Sigmoid colon (tissue), 7 donors: ENCODE measurements around the gene ADD2. TPM values are rescaled to one million over a fixed set of nuclear protein-coding genes. Genes with fewer than 3 reads are reported as not detected.

Source experiments
- DNase-seq: peaks from one replicate; pipeline ENCODE4 v3.0.0-alpha.2; 2019
- H3K27ac ChIP-seq, 4 donors: fragments of 200-600 bp; sonication (generic); one replicate each; pipeline ENCODE4 v1.5.1; 2016 to 2019; ENCODE audit warnings: mild to moderate bottlenecking in 1 of 4
- H3K27me3 ChIP-seq, 3 donors: fragments of 200-600 bp; sonication (generic); one replicate each; pipeline ENCODE4 v1.5.1; 2019; ENCODE audit warnings: mild to moderate bottlenecking in 1 of 3
- H3K36me3 ChIP-seq, 4 donors: fragments of 200-600 bp; sonication (generic); one replicate each; pipeline ENCODE4 v1.5.1; 2016 to 2019
- H3K4me1 ChIP-seq, 4 donors: fragments of 200-600 bp; sonication (generic); one replicate each; pipeline ENCODE4 v1.5.1; 2017 to 2019
- H3K4me3 ChIP-seq, 4 donors: fragments of 200-600 bp; sonication (generic); one replicate each; pipeline ENCODE4 v1.5.1; 2017 to 2019; ENCODE audit warnings: mild to moderate bottlenecking in 2 of 4, moderate library complexity in 1 of 4
- H3K9me3 ChIP-seq, 4 donors: fragments of 200-600 bp in 3 of 4; sonication (generic) in 3 of 4; one replicate each; pipeline versions ENCODE4 v1.5.1 to v1.6.1; 2013 to 2019
- EP300 ChIP-seq, 4 donors: sonication (generic); formaldehyde crosslinking; IDR thresholded peaks; one replicate each; pipeline ENCODE4 v1.6.1; 2017; ENCODE audit warnings: antibody characterized with exemption in 4 of 4
- POLR2A ChIP-seq, 2 donors: fragments of 450-650 bp; IDR thresholded peaks; one replicate each; pipeline ENCODE4 v1.6.1; 2016; ENCODE audit warnings: antibody characterized with exemption in 2 of 2, mild to moderate bottlenecking in 2 of 2, moderate library complexity in 2 of 2
- POLR2AphosphoS5 ChIP-seq, 4 donors: sonication (generic); formaldehyde crosslinking; IDR thresholded peaks; one replicate each; pipeline ENCODE4 v1.6.1; 2017; ENCODE audit warnings: antibody characterized with exemption in 4 of 4
- WGBS, 2 donors: extraction: QIAGEN DNeasy Blood & Tissue Kit; methylation state at CpG; one replicate each; pipeline ENCODE4 v1.1.7; 2013; 5-methylcytosine and 5-hydroxymethylcytosine counted together
- intact Hi-C: fragments of 100-400 bp; cut with DNase I; formaldehyde crosslinking; loops from one replicate; pipeline ENCODE4 v1.15.1; 2023
- polyA plus RNA-seq, 3 donors: library from polyadenylated mRNA; stranded (reverse); fragments of 200-250 nt; gene quantifications; one replicate each; pipeline ENCODE4 v1.2.3, GENCODE V29; 2013
- total RNA-seq, 4 donors: library from RNA; depleted of rRNA; stranded (reverse); fragments of >200 nt; gene quantifications; one replicate each; pipeline ENCODE4 v1.1.0, GENCODE V29; 2016
- TF ChIP-seq, protein P1 (sequence below), 4 experiments: fragments of 450-650 bp in 3 of 4; fragments of 200-600 bp in 1 of 4; IDR thresholded peaks; one replicate each; pipeline ENCODE4 v1.5.1; 2016 to 2019; ENCODE audit warnings: antibody characterized with exemption in 4 of 4, mild to moderate bottlenecking in 3 of 4, moderate library complexity in 2 of 4
- donor health status: healthy with polysubstance abuse.
- donor health status: Bipolar disorder and iron deficiency.
- donor health status: healthy.

Gene ADD2
- total and polyA plus RNA-seq, 7 donors, result under 0.01 to 5.8 (median 3.2) TPM; not detected in 1

DNA sequence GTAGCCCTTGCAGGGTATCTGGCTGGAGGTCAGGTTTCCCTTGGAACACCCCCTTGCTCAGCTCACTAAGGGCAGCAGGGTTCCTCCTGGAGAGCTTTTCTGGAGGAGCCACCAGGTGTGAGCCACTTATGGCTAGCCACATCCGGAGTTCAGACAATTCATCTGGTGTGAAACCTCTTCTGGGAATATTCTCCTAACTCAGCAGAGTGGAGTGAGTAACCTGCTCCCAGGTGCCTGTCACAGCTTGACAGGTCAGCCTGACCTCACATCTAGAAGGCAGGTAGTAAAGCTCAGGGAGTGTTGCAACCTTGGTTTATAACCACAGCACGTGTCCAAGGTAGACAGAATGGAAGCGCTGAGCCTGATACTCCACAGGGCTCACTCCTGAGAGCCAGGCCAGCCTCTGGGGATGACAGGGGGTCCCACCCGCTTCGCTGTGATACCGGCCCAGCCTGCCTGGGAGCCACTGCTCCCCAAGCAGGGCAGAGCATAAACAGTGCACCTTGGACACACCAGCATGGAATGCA, 151.8 kb downstream of the ADD2 start:
- intact Hi-C loops, result loop anchor here (2.0 kb wide), 1 partner anchor 275 kb away; no protein-coding TSS in a partner anchor
- Histone ChIP-seq H3K27ac (no peak overlapping the region), H3K4me1 (no peaks in the 10 kb centered on the region), H3K9me3 (no peaks in the 10 kb centered on the region), H3K36me3 (no peaks in the 10 kb centered on the region), H3K4me3 (no peak overlapping the region), H3K27me3 (no peaks in the 10 kb centered on the region)
- 42 to 75% methylated on average over 6 of the region's 6 CpGs for WGBS, 2 donors
- no peak for DNase-seq
- TF ChIP-seq EP300 (IDR thresholded peaks at IDR 0.05) (no peak), POLR2A (IDR thresholded peaks at IDR 0.05) (no peak), POLR2AphosphoS5 (IDR thresholded peaks at IDR 0.05) (no peak)
- TF ChIP-seq, protein P1, sequence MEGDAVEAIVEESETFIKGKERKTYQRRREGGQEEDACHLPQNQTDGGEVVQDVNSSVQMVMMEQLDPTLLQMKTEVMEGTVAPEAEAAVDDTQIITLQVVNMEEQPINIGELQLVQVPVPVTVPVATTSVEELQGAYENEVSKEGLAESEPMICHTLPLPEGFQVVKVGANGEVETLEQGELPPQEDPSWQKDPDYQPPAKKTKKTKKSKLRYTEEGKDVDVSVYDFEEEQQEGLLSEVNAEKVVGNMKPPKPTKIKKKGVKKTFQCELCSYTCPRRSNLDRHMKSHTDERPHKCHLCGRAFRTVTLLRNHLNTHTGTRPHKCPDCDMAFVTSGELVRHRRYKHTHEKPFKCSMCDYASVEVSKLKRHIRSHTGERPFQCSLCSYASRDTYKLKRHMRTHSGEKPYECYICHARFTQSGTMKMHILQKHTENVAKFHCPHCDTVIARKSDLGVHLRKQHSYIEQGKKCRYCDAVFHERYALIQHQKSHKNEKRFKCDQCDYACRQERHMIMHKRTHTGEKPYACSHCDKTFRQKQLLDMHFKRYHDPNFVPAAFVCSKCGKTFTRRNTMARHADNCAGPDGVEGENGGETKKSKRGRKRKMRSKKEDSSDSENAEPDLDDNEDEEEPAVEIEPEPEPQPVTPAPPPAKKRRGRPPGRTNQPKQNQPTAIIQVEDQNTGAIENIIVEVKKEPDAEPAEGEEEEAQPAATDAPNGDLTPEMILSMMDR (IDR thresholded peaks at IDR 0.05), result no peak

DNA sequence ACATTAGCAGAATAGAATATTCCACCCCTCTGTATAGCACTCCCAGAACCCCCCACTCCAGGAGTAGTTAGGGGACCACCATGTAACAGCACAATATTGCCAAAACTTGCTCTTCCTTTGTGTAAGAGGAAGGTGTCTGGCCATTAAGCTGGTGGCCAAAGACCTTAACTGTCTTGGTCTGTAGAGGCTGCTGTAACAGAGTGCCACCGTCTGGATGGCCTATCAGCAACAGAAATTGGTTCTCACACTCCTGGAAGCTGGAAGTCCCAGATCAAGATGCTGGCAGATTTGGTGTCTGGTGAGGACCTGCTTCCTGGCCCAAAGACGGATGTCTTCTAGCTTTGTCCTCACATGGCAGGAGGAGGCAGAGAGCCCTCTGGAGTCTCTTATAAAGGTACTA, 152.8 kb downstream of the ADD2 start:
- 77 to 78% methylated on average over 2 of the region's 2 CpGs for WGBS, 2 donors
- no peak for TF ChIP-seq EP300 (IDR thresholded peaks at IDR 0.05)
- TF ChIP-seq, protein P1 (IDR thresholded peaks at IDR 0.05), result no peak
- TF ChIP-seq POLR2AphosphoS5 (IDR thresholded peaks at IDR 0.05), result no peak
- TF ChIP-seq POLR2A (IDR thresholded peaks at IDR 0.05), result no peak
- intact Hi-C loops, result no loop called here

DNA sequence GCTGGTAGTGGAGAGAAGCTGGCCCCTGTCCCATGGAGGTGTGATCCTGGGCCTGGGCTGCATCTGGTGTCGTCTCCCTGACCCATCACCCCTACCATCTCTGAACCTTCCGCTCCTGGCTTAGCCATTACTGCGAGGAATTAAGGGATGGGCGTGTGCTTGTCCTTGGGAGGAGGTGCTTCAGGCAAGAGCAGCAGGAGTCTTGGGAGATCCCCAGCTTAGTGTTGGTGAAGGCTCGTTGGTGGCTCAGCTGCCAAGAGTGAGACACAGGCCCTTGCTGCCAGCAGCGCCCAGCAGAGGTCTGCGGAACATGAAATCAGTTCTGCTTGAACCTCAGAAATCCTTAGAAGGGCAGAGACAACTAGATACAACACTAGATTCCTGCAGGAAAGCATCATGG, 154.5 kb downstream of the ADD2 start:
- intact Hi-C loops, result no loop called here
- no peak overlapping the region for H3K4me3 ChIP-seq
- DNase-seq, result no peak
- H3K36me3 ChIP-seq, result no peaks in the 10 kb centered on the region
- H3K27ac ChIP-seq, result no peak overlapping the region
- no peaks in the 10 kb centered on the region for H3K27me3 ChIP-seq
- no peak for TF ChIP-seq POLR2AphosphoS5 (IDR thresholded peaks at IDR 0.05)
- no peak for TF ChIP-seq POLR2A (IDR thresholded peaks at IDR 0.05)
- TF ChIP-seq EP300 (IDR thresholded peaks at IDR 0.05), result no peak
- TF ChIP-seq, protein P1 (IDR thresholded peaks at IDR 0.05), result no peak
- H3K4me1 ChIP-seq, result no peaks in the 10 kb centered on the region
- H3K9me3 ChIP-seq, result no peaks in the 10 kb centered on the region
- WGBS, 2 donors, result 74 to 76% methylated on average over 7 of the region's 7 CpGs

More for the DNA sequence above, 152.8 kb downstream of the ADD2 start:
- no peaks in the 10 kb centered on the region for H3K27me3 ChIP-seq
- no peak overlapping the region for H3K4me3 ChIP-seq
- H3K4me1 ChIP-seq, result no peaks in the 10 kb centered on the region
- no peak overlapping the region for H3K27ac ChIP-seq
- H3K36me3 ChIP-seq, result no peaks in the 10 kb centered on the region
- no peak for DNase-seq
- H3K9me3 ChIP-seq, result no peaks in the 10 kb centered on the region

DNA sequence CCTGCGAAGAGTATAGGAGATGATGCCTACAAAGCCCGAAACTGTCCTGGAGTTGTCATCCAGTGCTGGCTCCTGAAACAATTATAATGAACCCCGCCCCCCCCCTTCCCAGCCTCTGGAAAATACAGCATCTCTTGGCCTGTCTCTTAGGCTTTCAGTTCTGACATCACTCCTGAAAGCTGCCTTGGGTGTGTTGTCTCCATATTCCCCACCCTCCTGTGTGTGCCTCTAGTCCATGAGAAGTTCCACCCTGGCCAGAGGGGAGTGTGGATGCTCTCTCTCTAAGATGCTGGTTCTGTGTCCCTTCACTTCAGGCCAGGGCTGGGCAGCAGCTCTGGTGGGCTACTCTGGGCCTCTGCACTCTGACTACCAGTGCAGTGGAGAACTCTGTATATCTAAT, 155.4 kb downstream of the ADD2 start:
- intact Hi-C loops, result no loop called here
- 93 to 97% methylated on average over 3 of the region's 3 CpGs for WGBS, 2 donors

More for the DNA sequence above, 155.4 kb downstream of the ADD2 start:
- Histone ChIP-seq H3K4me1 (no peaks in the 10 kb centered on the region), H3K4me3 (no peak overlapping the region), H3K9me3 (no peaks in the 10 kb centered on the region), H3K27me3 (no peaks in the 10 kb centered on the region), H3K36me3 (no peaks in the 10 kb centered on the region), H3K27ac (no peak overlapping the region)
- no peak for DNase-seq
- TF ChIP-seq POLR2AphosphoS5 (IDR thresholded peaks at IDR 0.05) (no peak), POLR2A (IDR thresholded peaks at IDR 0.05) (no peak), EP300 (IDR thresholded peaks at IDR 0.05) (no peak)
- TF ChIP-seq, protein P1 (IDR thresholded peaks at IDR 0.05), result no peak
